K562 (cell line): ENCODE results near the gene CTDSPL. TPM values are rescaled to one million over a fixed set of nuclear protein-coding genes. Genes with fewer than 3 reads are reported as not detected.

ENCODE experiments used
- ATAC-seq: fragments of 200-7000 bp; cut with Tn5 transposase; 3 replicates; pipeline ENCODE4 v1.9.1; 2020; ENCODE audit warnings: moderate library complexity
- BruUV-seq: library from RNA; stranded (reverse); fragments of 400-500 nt; replicated peaks from 2 replicates; lab custom pipeline; 2021; lab: Mats Ljungman, UMichigan
- CTCF ChIA-PET: fragments of 300-600 bp; formaldehyde crosslinking; extraction: SDS; loops from one replicate; lab custom pipeline; 2021; ENCODE audit warnings: low intra/inter-chr PET ratio; lab: Yijun Ruan, JAX
- POLR2A ChIA-PET: fragments of 300-600, 350-650 bp; sonication (Branson Sonifier 250); formaldehyde crosslinking; extraction: SDS; loops from one replicate; lab custom pipeline; 2021; ENCODE audit warnings: antibody characterized with exemption, inconsistent platforms; lab: Yijun Ruan, JAX
- DNase-seq, 4 experiments: peaks; one replicate each; pipeline versions ENCODE4 v3.0.0 to v3.0.0-alpha.2; 2011 to 2018; ENCODE audit warnings: low spot score in 3 of 4, mixed read lengths in 3 of 4; ENCODE audit errors: extremely low read depth in 1 of 4
- FAIRE-seq: peaks from 2 replicates; lab custom pipeline; 2011; peaks lifted over from hg19 to GRCh38; lab: Jason Lieb, UNC
- H2AFZ ChIP-seq: 2 replicates; pipeline ENCODE4 v1.6.0; 2011; ENCODE audit warnings: low read depth, low read length, control low read depth, inconsistent platforms
- H3K27ac ChIP-seq: fragments of 200-600 bp; 3 replicates; pipeline ENCODE4 v1.8.0; 2011; ENCODE audit warnings: low read depth, mild to moderate bottlenecking, control low read depth, inconsistent platforms, low read length, moderate library complexity, mixed read lengths; ENCODE audit errors: extremely low read depth
- H3K27me3 ChIP-seq, 2 experiments: fragments of 300-600 bp in 1 of 2; 2 replicates in 1 of 2; 3 replicates in 1 of 2; pipeline versions ENCODE4 v1.6.0 to v1.8.0; 2011; ENCODE audit warnings: inconsistent platforms in 2 of 2, low read length in 2 of 2, mild to moderate bottlenecking in 1 of 2, mixed read lengths in 1 of 2, moderate library complexity in 1 of 2; ENCODE audit not compliant: control insufficient read depth in 2 of 2, insufficient read depth in 2 of 2
- H3K36me3 ChIP-seq: fragments of 300-600 bp; 3 replicates; pipeline ENCODE4 v1.8.0; 2011; ENCODE audit warnings: mild to moderate bottlenecking, low read length, inconsistent platforms; ENCODE audit not compliant: control insufficient read depth, insufficient read depth
- H3K4me1 ChIP-seq, 2 experiments: fragments of 200-600 bp in 1 of 2; replicated peaks in 1 of 2; 2 replicates in 1 of 2; 3 replicates in 1 of 2; pipeline versions ENCODE4 v1.5.1 to v1.8.0; 2011; ENCODE audit warnings: inconsistent platforms in 2 of 2, low read length in 2 of 2, mild to moderate bottlenecking in 1 of 2, mixed read lengths in 1 of 2, moderate library complexity in 1 of 2; ENCODE audit not compliant: control insufficient read depth in 2 of 2, insufficient read depth in 2 of 2
- H3K4me2 ChIP-seq: 2 replicates; pipeline ENCODE4 v1.6.1; 2011; ENCODE audit warnings: low read length, control low read depth, inconsistent platforms, mixed read lengths; ENCODE audit not compliant: insufficient read depth
- H3K4me3 ChIP-seq: fragments of 200-600 bp; sonication (generic), shearing (Covaris generic); 2 replicates; pipeline ENCODE4 v1.5.1; 2016; ENCODE audit warnings: control low read depth, inconsistent platforms
- H3K79me2 ChIP-seq: fragments of 200-600 bp; 3 replicates; pipeline ENCODE4 v1.8.0; 2011; ENCODE audit warnings: low read length, inconsistent platforms; ENCODE audit not compliant: control insufficient read depth, insufficient read depth
- H3K9ac ChIP-seq, 2 experiments: 2 replicates each; pipeline versions ENCODE4 v1.6.0 to v1.6.1; 2011; ENCODE audit warnings: low read depth in 2 of 2, low read length in 2 of 2, control low read depth in 1 of 2, inconsistent platforms in 1 of 2, mild to moderate bottlenecking in 1 of 2, mixed read lengths in 1 of 2; ENCODE audit not compliant: insufficient read depth in 1 of 2
- H3K9me1 ChIP-seq: one replicate; pipeline ENCODE4 v1.6.0; 2011; ENCODE audit warnings: inconsistent platforms, mild to moderate bottlenecking, low read length, moderate library complexity; ENCODE audit not compliant: control insufficient read depth, insufficient read depth
- H3K9me3 ChIP-seq: replicated peaks from 2 replicates; pipeline ENCODE4 v1.5.1; 2011; ENCODE audit warnings: low read depth, low read length, inconsistent platforms; ENCODE audit not compliant: control insufficient read depth, insufficient read depth
- H4K20me1 ChIP-seq: replicated peaks from 2 replicates; pipeline ENCODE4 v1.6.1; 2011; ENCODE audit warnings: low read length, inconsistent platforms, mixed read lengths; ENCODE audit not compliant: control insufficient read depth, insufficient read depth
- CBFA2T3 ChIP-seq: fragments of 450-650 bp; IDR thresholded peaks from 2 replicates; pipeline ENCODE4 v1.6.1; 2017
- ELF1 ChIP-seq: fragments of 200-800 bp; sonication (Bioruptor generic); IDR thresholded peaks from 2 replicates; pipeline ENCODE4 v1.6.1; 2016; ENCODE audit warnings: missing genetic modification characterization, missing compliant biosample characterization
- HMBOX1 ChIP-seq: sonication (generic); IDR thresholded peaks from 2 replicates; pipeline ENCODE4 v1.6.1; 2016
- NONO ChIP-seq, 2 experiments: fragments of 200-400 bp in 1 of 2; fragments of 450-650 bp in 1 of 2; formaldehyde crosslinking in 1 of 2; IDR thresholded peaks; 2 replicates each; pipeline ENCODE4 v1.6.1; 2017; ENCODE audit warnings: low read depth in 2 of 2, mild to moderate bottlenecking in 2 of 2, moderate library complexity in 2 of 2, low read length in 1 of 2
- POLR2G ChIP-seq: fragments of 200-400 bp; formaldehyde crosslinking; IDR thresholded peaks from 2 replicates; pipeline ENCODE4 v1.6.1; 2017; ENCODE audit warnings: low read depth, mild to moderate bottlenecking, antibody characterized with exemption, low read length, moderate library complexity
- RBFOX2 ChIP-seq: fragments of 200-400 bp; formaldehyde crosslinking; IDR thresholded peaks from 2 replicates; pipeline ENCODE4 v1.6.1; 2017; ENCODE audit warnings: low read depth, mild to moderate bottlenecking, low read length, moderate library complexity
- SRSF9 ChIP-seq: fragments of 200-400 bp; formaldehyde crosslinking; IDR thresholded peaks from 2 replicates; pipeline ENCODE4 v1.6.1; 2017; ENCODE audit warnings: low read depth, low read length, borderline replicate concordance
- YBX1 ChIP-seq: fragments of 450-650 bp; IDR thresholded peaks from 2 replicates; pipeline ENCODE4 v1.7.1; 2016; ENCODE audit warnings: mild to moderate bottlenecking
- ZNF224 ChIP-seq: sonication (generic); formaldehyde crosslinking; IDR thresholded peaks from 2 replicates; pipeline ENCODE4 v1.8.0; 2022; ENCODE audit warnings: mild to moderate bottlenecking, missing genetic modification reagents
- WGBS: fragments of 100-300 bp; shearing (Covaris generic); methylation state at CpG from one replicate; pipeline ENCODE4 v1.1.6; 2016; ENCODE audit warnings: low coverage, mixed read lengths; ENCODE audit not compliant: insufficient coverage; ENCODE audit errors: missing lambda C conversion rate; 5-methylcytosine and 5-hydroxymethylcytosine counted together
- in situ Hi-C: fragments of 300-500 bp; cut with MboI; formaldehyde crosslinking; loops from 4 replicates; pipeline ENCODE4 v1.15.0; 2018; ENCODE audit warnings: inconsistent platforms, mixed read lengths
- intact Hi-C: fragments of 100-400 bp; cut with micrococcal nuclease; formaldehyde crosslinking; loops from 2 replicates; pipeline ENCODE4 v1.14.2; 2022
- polyA plus RNA-seq, 8 experiments: library from polyadenylated mRNA; depleted of rRNA in 4 of 8; stranded (reverse) in 5 of 8; unstranded in 3 of 8; fragments of >200 nt; fragmentation: Nextera tagmentation in 2 of 8; fragmentation: Illumina TruSeq in 1 of 8; extraction: Ambion mirVana in 2 of 8; extraction: Trizol in 1 of 8; gene quantifications; 2 replicates each; pipeline versions ENCODE4 v1.2.1 to v1.2.3, GENCODE V29; 2011 to 2014; ENCODE audit warnings: inconsistent platforms in 1 of 8, missing spikeins in 1 of 8
- total RNA-seq, 7 experiments: library from RNA; depleted of rRNA in 6 of 7; stranded (reverse); fragments of >200 nt in 6 of 7; fragmentation: Illumina TruSeq in 2 of 7; extraction: Trizol in 2 of 7; gene quantifications; 2 replicates each; pipeline versions ENCODE4 v1.2.1 to v1.2.3, GENCODE V29; 2011 to 2021; ENCODE audit warnings: low replicate concordance in 1 of 7
- TF ChIP-seq, protein P1 (sequence below): sonication (generic); formaldehyde crosslinking; IDR thresholded peaks from 2 replicates; pipeline ENCODE4 v1.8.1; 2023; ENCODE audit warnings: mild to moderate bottlenecking, missing genetic modification reagents

CTDSPL gene
- total and polyA plus RNA-seq, 9 of the 15 experiments (the other 6 are each of a cell fraction or from before 2014, with no cell fraction given): 5.1 to 19.3 (median 11.3) TPM

- H3K27ac ChIP-seq: no peak overlapping the region; the same call in 2 of the 3 replicates
- ChIA-PET CTCF (no interaction called here), POLR2A (interaction anchor here (1.0 to 1.5 kb wide), 4 partner anchors 8 to 447 kb away, joined by 3 to 4 read pairs (median 4); no protein-coding TSS in a partner anchor)
- peaks cover 16% of the 10 kb centered on the region for H3K9me1 ChIP-seq
- H3K36me3 ChIP-seq: peaks cover 96% of the 10 kb centered on the region
- FAIRE-seq: no peak
- H2AFZ ChIP-seq: no peak overlapping the region
- no peak overlapping the region for H3K4me2 ChIP-seq
- intact Hi-C loops: no loop called here
- peaks cover 26% of the 10 kb centered on the region for H3K79me2 ChIP-seq
- H3K4me3 ChIP-seq: no peak overlapping the region
- no peaks in the 10 kb centered on the region for H3K9me3 ChIP-seq
- no TSS peak for BruUV-seq
- H4K20me1 ChIP-seq: no peaks in the 10 kb centered on the region; the same call in none of the 2 replicates
- H3K4me1 ChIP-seq: peaks cover 7 to 39% of the 10 kb centered on the region in 2 experiments; a peak in 4 of 5 replicates
- peak in 1 of 4 experiments; percentile 15 for DNase-seq
- no peaks in the 10 kb centered on the region for H3K27me3 ChIP-seq
- TF ChIP-seq NONO (IDR thresholded peaks at IDR 0.05; ENCODE audit: low read depth in 2 of 2, low read length in 1 of 2) (no peak), ELF1 (tag) (no peak), SRSF9 (no peak), CBFA2T3 (no peak), YBX1 (no peak), RBFOX2 (0 out of 2 replicates have a peak, but pooled peaks have one; percentile 29), HMBOX1 (no peak), ZNF224 (no peak), POLR2G (peak; percentile 67)
- TF ChIP-seq, protein P1, sequence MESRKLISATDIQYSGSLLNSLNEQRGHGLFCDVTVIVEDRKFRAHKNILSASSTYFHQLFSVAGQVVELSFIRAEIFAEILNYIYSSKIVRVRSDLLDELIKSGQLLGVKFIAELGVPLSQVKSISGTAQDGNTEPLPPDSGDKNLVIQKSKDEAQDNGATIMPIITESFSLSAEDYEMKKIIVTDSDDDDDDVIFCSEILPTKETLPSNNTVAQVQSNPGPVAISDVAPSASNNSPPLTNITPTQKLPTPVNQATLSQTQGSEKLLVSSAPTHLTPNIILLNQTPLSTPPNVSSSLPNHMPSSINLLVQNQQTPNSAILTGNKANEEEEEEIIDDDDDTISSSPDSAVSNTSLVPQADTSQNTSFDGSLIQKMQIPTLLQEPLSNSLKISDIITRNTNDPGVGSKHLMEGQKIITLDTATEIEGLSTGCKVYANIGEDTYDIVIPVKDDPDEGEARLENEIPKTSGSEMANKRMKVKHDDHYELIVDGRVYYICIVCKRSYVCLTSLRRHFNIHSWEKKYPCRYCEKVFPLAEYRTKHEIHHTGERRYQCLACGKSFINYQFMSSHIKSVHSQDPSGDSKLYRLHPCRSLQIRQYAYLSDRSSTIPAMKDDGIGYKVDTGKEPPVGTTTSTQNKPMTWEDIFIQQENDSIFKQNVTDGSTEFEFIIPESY (CRISPR knock-in tag): peak; percentile 73
- WGBS: 88% methylated on average over 14 of the region's 21 CpGs
- H3K9ac ChIP-seq: peak overlapping the region in 1 of 2 experiments; percentile 76; a peak in 2 of 4 replicates
- in situ Hi-C loops: no loop called here
- ATAC-seq: no peak
These were observed 149.4 kb downstream of the CTDSPL start for GRCh38 chr3:38011111-38011510.
